ENCODE measurements around the gene CA14. TPM values are rescaled to one million over a fixed set of nuclear protein-coding genes. Genes with fewer than 3 reads are reported as not detected.

Gene CA14
- total and polyA plus RNA-seq, 10 donors = not detected

DNA sequence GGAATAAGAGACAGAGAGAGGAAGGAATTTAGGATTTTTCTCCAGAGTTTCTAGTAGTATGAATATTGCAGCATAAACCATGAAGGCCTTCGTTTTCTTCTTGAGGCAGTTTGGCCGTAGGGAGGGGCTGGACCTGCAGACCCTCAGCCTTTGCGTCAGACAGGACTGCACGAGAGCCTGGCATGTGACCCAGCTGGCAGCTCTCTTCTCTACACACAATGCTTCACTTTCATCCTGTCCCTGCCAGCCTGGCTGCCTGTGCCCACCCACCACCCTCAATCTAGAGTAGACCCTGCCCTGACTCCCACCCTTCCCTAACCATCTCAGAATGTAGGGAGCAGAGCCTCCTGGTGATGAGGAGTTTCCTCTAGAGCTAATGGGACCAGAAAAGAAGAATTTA, 1.6 kb downstream of the CA14 start:
- Histone ChIP-seq H3K27me3 (replicated peaks in 1 of 7) (peaks cover 0 to 43% (median 11%) of the 10 kb centered on the region in 7 donors), H3K4me1 (peaks cover 6 to 30% (median 23%) of the 10 kb centered on the region in 6 donors), H3K9me3 (no peaks in the 10 kb centered on the region), H3K4me3 (no peak overlapping the region), H3K27ac (no peak overlapping the region), H3K36me3 (peaks cover 0 to 8% (median 3%) of the 10 kb centered on the region in 6 donors)
- no peak for DNase-seq
- TF ChIP-seq, protein P1, sequence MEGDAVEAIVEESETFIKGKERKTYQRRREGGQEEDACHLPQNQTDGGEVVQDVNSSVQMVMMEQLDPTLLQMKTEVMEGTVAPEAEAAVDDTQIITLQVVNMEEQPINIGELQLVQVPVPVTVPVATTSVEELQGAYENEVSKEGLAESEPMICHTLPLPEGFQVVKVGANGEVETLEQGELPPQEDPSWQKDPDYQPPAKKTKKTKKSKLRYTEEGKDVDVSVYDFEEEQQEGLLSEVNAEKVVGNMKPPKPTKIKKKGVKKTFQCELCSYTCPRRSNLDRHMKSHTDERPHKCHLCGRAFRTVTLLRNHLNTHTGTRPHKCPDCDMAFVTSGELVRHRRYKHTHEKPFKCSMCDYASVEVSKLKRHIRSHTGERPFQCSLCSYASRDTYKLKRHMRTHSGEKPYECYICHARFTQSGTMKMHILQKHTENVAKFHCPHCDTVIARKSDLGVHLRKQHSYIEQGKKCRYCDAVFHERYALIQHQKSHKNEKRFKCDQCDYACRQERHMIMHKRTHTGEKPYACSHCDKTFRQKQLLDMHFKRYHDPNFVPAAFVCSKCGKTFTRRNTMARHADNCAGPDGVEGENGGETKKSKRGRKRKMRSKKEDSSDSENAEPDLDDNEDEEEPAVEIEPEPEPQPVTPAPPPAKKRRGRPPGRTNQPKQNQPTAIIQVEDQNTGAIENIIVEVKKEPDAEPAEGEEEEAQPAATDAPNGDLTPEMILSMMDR (IDR thresholded peaks at IDR 0.05 in 8 of 11, conservative IDR thresholded peaks at IDR 0.05 in 3 of 11) = no peak
- no peak for TF ChIP-seq POLR2A (IDR thresholded peaks at IDR 0.05)
- no peak for TF ChIP-seq POLR2AphosphoS5 (IDR thresholded peaks at IDR 0.05)
- intact Hi-C loops (cut with DNase I; ENCODE audit: low total_unique reads) = no loop called here
- WGBS, 5 donors = 64 to 84% (median 71%) methylated on average over 4 of the region's 4 CpGs

DNA sequence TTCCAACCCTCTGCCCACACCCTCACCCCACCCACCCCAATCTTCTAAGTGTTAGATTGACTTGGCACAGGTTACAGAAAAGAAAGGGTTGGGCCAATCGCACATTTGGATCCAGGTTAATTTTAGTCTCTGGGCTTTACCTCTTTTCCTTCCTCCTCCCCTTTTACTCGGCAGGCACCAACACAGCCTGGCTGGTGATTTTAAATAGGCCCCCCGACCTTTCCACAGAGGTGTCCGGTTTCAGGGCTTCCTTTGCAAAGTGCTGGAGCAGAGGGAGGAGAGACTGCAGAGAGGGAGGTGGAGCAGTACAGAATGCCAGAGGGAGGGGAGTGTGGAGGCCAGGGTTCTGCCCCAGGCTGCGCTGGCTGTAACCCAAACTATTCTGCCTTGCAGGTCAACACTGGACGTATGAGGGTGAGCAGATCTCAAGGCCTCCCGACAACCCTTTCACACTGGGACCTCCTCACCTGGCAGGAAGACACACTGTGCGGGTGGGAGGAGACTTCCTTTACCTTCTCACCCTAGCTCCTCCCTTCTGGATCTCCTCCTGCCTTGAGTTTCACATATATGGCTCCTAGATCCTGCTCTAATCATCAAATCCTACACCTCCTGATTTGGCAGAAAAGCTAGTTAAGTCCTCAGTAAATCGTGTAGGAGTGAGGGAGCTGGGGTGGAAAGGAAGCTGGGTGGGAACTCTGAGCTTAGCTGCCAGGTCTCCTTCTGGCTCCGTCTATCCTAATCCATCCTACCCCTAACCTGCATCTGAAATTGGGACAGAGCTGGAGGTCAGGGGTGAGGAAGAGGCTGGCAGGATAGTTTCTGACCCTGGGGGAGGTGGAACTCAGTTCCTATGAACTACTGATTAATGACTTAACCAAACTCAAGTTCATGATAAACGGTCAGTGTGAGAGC, 2.4 kb downstream of the CA14 start:
- intact Hi-C loops (cut with DNase I; ENCODE audit: low total_unique reads) = no loop called here
- DNase-seq = no peak
- H3K36me3 ChIP-seq = peaks cover 0 to 16% (median 11%) of the 10 kb centered on the region in 6 donors
- 43 to 52% (median 47%) methylated on average over 11 of the region's 11 CpGs for WGBS, 5 donors
- no peak overlapping the region for H3K27ac ChIP-seq
- H3K9me3 ChIP-seq = no peaks in the 10 kb centered on the region
- peaks cover 0 to 36% (median 11%) of the 10 kb centered on the region in 7 donors for H3K27me3 ChIP-seq (replicated peaks in 1 of 7)
- TF ChIP-seq, protein P1 (IDR thresholded peaks at IDR 0.05 in 8 of 11, conservative IDR thresholded peaks at IDR 0.05 in 3 of 11) = no peak
- TF ChIP-seq POLR2A (IDR thresholded peaks at IDR 0.05) (no peak), POLR2AphosphoS5 (IDR thresholded peaks at IDR 0.05) (no peak)
- H3K4me1 ChIP-seq = peaks cover 6 to 35% (median 24%) of the 10 kb centered on the region in 6 donors
- H3K4me3 ChIP-seq = no peak overlapping the region

DNA sequence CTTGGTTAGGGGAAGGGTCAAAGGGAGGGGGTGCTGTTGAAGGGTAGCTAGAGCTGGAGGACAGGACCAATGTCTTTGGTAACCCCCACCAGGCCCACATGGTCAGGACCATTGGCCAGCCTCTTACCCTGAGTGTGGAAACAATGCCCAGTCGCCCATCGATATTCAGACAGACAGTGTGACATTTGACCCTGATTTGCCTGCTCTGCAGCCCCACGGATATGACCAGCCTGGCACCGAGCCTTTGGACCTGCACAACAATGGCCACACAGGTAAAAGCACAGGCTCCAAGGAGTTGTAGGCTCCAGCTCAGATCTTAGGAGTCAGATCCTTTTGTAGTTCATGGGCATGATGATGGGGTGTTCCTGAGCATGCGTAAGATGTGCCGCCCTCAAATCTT, 3.8 kb downstream of the CA14 start:
- no peak for DNase-seq
- no peak overlapping the region for H3K27ac ChIP-seq
- 81 to 94% (median 91%) methylated on average over 6 of the region's 6 CpGs for WGBS, 5 donors
- peaks cover 1 to 35% (median 17%) of the 10 kb centered on the region in 6 donors for H3K4me1 ChIP-seq
- H3K4me3 ChIP-seq = no peak overlapping the region
- H3K36me3 ChIP-seq = peaks cover 0 to 29% (median 24%) of the 10 kb centered on the region in 6 donors
- intact Hi-C loops (cut with DNase I; ENCODE audit: low total_unique reads) = no loop called here
- H3K27me3 ChIP-seq (replicated peaks in 1 of 7) = peaks cover 0 to 31% (median 10%) of the 10 kb centered on the region in 7 donors
- TF ChIP-seq POLR2A (IDR thresholded peaks at IDR 0.05) = no peak
- peak in 1 of 3 donors; percentile 8 for TF ChIP-seq POLR2AphosphoS5 (IDR thresholded peaks at IDR 0.05)
- TF ChIP-seq, protein P1 (IDR thresholded peaks at IDR 0.05 in 8 of 11, conservative IDR thresholded peaks at IDR 0.05 in 3 of 11) = no peak
- H3K9me3 ChIP-seq = no peaks in the 10 kb centered on the region

All from spleen (tissue), 11 donors.